Vagina (tissue), 2 donors: Measurements from ENCODE around the gene CLMP. TPM values are rescaled to one million over a fixed set of nuclear protein-coding genes. Genes with fewer than 3 reads are reported as not detected.
"Not testable (repeated sequence)": the region's sequence is repeated elsewhere in the genome, so short reads cannot be mapped to it uniquely, and the experiment has no call there.

Experiments
- DNase-seq, 2 donors: peaks; one replicate each; pipeline ENCODE4 v3.0.0-alpha.2; 2017; ENCODE audit errors: extremely low spot score in 2 of 2
- H3K27ac ChIP-seq: fragments of 200-600 bp; sonication (generic); one replicate; pipeline ENCODE4 v1.5.1; 2019
- H3K27me3 ChIP-seq: fragments of 200-600 bp; sonication (generic); one replicate; pipeline ENCODE4 v1.5.1; 2019
- H3K36me3 ChIP-seq, 2 donors: fragments of 200-600 bp; sonication (generic); one replicate each; pipeline ENCODE4 v1.5.1; 2017 to 2019
- H3K4me1 ChIP-seq: fragments of 200-600 bp; sonication (generic); one replicate; pipeline ENCODE4 v1.5.1; 2019
- H3K4me3 ChIP-seq, 2 donors: fragments of 200-600 bp; sonication (generic); 1 replicate in 1 of 2; 2 replicates in 1 of 2; pipeline ENCODE4 v1.5.1; 2016 to 2019
- H3K9me3 ChIP-seq: fragments of 200-600 bp; sonication (generic); one replicate; pipeline ENCODE4 v1.5.1; 2019
- CTCF ChIP-seq, 3 experiments: fragments of 450-650 bp in 2 of 3; fragments of 200-600 bp in 1 of 3; sonication (generic) in 1 of 3; IDR thresholded peaks; one replicate each; pipeline ENCODE4 v1.5.1; 2017 to 2019; ENCODE audit warnings: antibody characterized with exemption in 3 of 3, mild to moderate bottlenecking in 2 of 3, moderate library complexity in 2 of 3
- POLR2A ChIP-seq, 2 donors: fragments of 450-650 bp; IDR thresholded peaks; one replicate each; pipeline ENCODE4 v1.6.1; 2017; ENCODE audit warnings: antibody characterized with exemption in 2 of 2, mild to moderate bottlenecking in 2 of 2, moderate library complexity in 2 of 2
- POLR2AphosphoS5 ChIP-seq, 2 donors: sonication (generic); formaldehyde crosslinking; IDR thresholded peaks; one replicate each; pipeline ENCODE4 v1.9.0; 2017; ENCODE audit warnings: antibody characterized with exemption in 2 of 2, mild to moderate bottlenecking in 2 of 2, low read depth in 1 of 2; ENCODE audit not compliant: insufficient read depth in 1 of 2
- intact Hi-C: fragments of 100-400 bp; cut with DNase I; formaldehyde crosslinking; loops from one replicate; pipeline ENCODE4 v1.15.1; 2023
- total RNA-seq: library from RNA; depleted of rRNA; stranded (reverse); fragments of >200 nt; gene quantifications from one replicate; pipeline ENCODE4 v1.2.3, GENCODE V29; 2016

Gene CLMP
- total RNA-seq, 1 donor from 2014 or later = 99.4 TPM

- Histone ChIP-seq H3K27ac (no peak overlapping the region), H3K4me3 (no peak overlapping the region), H3K36me3 (no peaks in the 10 kb centered on the region), H3K27me3 (no peaks in the 10 kb centered on the region), H3K4me1 (no peaks in the 10 kb centered on the region), H3K9me3 (no peaks in the 10 kb centered on the region)
- no peak for DNase-seq
- TF ChIP-seq CTCF (IDR thresholded peaks at IDR 0.05) (no peak), POLR2A (IDR thresholded peaks at IDR 0.05) (no peak), POLR2AphosphoS5 (IDR thresholded peaks at IDR 0.05; ENCODE audit: insufficient read depth in 1 of 2, low read depth in 1 of 2) (no peak)
- intact Hi-C loops = no loop called here
These were observed 17.4 kb upstream of the CLMP start for GRCh38 chr11:123212406-123212805.

- no peaks in the 10 kb centered on the region for H3K9me3 ChIP-seq
- H3K27ac ChIP-seq = no peak overlapping the region
- no peak for DNase-seq
- H3K27me3 ChIP-seq = no peaks in the 10 kb centered on the region
- TF ChIP-seq POLR2A (IDR thresholded peaks at IDR 0.05) = no peak
- no peak overlapping the region for H3K4me3 ChIP-seq
- H3K36me3 ChIP-seq = no peaks in the 10 kb centered on the region
- H3K4me1 ChIP-seq = no peaks in the 10 kb centered on the region
- intact Hi-C loops = no loop called here
These were observed 16.9 kb upstream of the CLMP start for GRCh38 chr11:123211981-123212380.

GRCh38 chr11:123211149-123211852 is 16.3 kb upstream of the CLMP start:
- no peak for DNase-seq
- Histone ChIP-seq H3K27me3 (no peaks in the 10 kb centered on the region), H3K4me3 (no peak overlapping the region), H3K9me3 (no peaks in the 10 kb centered on the region), H3K27ac (no peak overlapping the region), H3K36me3 (no peaks in the 10 kb centered on the region), H3K4me1 (no peaks in the 10 kb centered on the region)
- TF ChIP-seq POLR2A (IDR thresholded peaks at IDR 0.05) = no peak
- TF ChIP-seq CTCF (IDR thresholded peaks at IDR 0.05) = no peak
- no peak for TF ChIP-seq POLR2AphosphoS5 (IDR thresholded peaks at IDR 0.05; ENCODE audit: insufficient read depth in 1 of 2, low read depth in 1 of 2)
- intact Hi-C loops = no loop called here

- H3K4me3 ChIP-seq = no peak overlapping the region
- no peak for DNase-seq
- H3K36me3 ChIP-seq = no peaks in the 10 kb centered on the region
- no peak overlapping the region for H3K27ac ChIP-seq
- no peaks in the 10 kb centered on the region for H3K9me3 ChIP-seq
- H3K27me3 ChIP-seq = no peaks in the 10 kb centered on the region
- no peaks in the 10 kb centered on the region for H3K4me1 ChIP-seq
- intact Hi-C loops = no loop called here
- TF ChIP-seq POLR2AphosphoS5 (IDR thresholded peaks at IDR 0.05; ENCODE audit: insufficient read depth in 1 of 2, low read depth in 1 of 2) (no peak), CTCF (IDR thresholded peaks at IDR 0.05) (no peak), POLR2A (IDR thresholded peaks at IDR 0.05) (no peak)
These were observed 14.5 kb upstream of the CLMP start for GRCh38 chr11:123209591-123209990.

- H3K9me3 ChIP-seq = no peaks in the 10 kb centered on the region
- H3K4me3 ChIP-seq = no peak overlapping the region
- peak in 1 of 2 donors; percentile 64 for DNase-seq
- peaks cover 14% of the 10 kb centered on the region for H3K4me1 ChIP-seq
- H3K27me3 ChIP-seq = no peaks in the 10 kb centered on the region
- H3K36me3 ChIP-seq = no peaks in the 10 kb centered on the region
- no peak overlapping the region for H3K27ac ChIP-seq
- TF ChIP-seq CTCF (IDR thresholded peaks at IDR 0.05) (no peak), POLR2A (IDR thresholded peaks at IDR 0.05) (no peak), POLR2AphosphoS5 (IDR thresholded peaks at IDR 0.05; ENCODE audit: insufficient read depth in 1 of 2, low read depth in 1 of 2) (no peak)
- intact Hi-C loops = no loop called here
These were observed 11.9 kb upstream of the CLMP start for GRCh38 chr11:123206791-123207434.

- H3K27me3 ChIP-seq, DNase-seq, H3K9me3 ChIP-seq, H3K4me3 ChIP-seq, H3K36me3 ChIP-seq, intact Hi-C loops, H3K27ac ChIP-seq: not testable (repeated sequence)
- peaks cover 15% of the 10 kb centered on the region for H3K4me1 ChIP-seq
These were observed 11.0 kb upstream of the CLMP start for GRCh38 chr11:123206055-123206454.
